IPS-15b (cell line): ENCODE measurements around the gene DAGLB.
"Not testable (repeated sequence)": the region's sequence is repeated elsewhere in the genome, so short reads cannot be mapped to it uniquely, and the experiment has no call there.

Source experiments
- H3K27me3 ChIP-seq: one replicate; pipeline ENCODE4 v1.6.1; 2013; ENCODE audit warnings: low read length; ENCODE audit not compliant: control insufficient read depth, insufficient read depth
- H3K36me3 ChIP-seq: one replicate; pipeline ENCODE4 v1.6.1; 2013; ENCODE audit warnings: low read length; ENCODE audit not compliant: control insufficient read depth, insufficient read depth
- H3K4me1 ChIP-seq: one replicate; pipeline ENCODE4 v1.6.1; 2013; ENCODE audit warnings: mild to moderate bottlenecking, low read length; ENCODE audit not compliant: control insufficient read depth, insufficient read depth
- H3K4me3 ChIP-seq: one replicate; pipeline ENCODE4 v1.5.1; 2013; ENCODE audit warnings: low read depth, low read length
- H3K9ac ChIP-seq: one replicate; pipeline ENCODE4 v1.6.1; 2013; ENCODE audit warnings: low read depth, mild to moderate bottlenecking, low read length
- H3K9me3 ChIP-seq: one replicate; pipeline ENCODE4 v1.6.1; 2013; ENCODE audit warnings: mild to moderate bottlenecking, low read length; ENCODE audit not compliant: control insufficient read depth, insufficient read depth

DAGLB gene

DNA sequence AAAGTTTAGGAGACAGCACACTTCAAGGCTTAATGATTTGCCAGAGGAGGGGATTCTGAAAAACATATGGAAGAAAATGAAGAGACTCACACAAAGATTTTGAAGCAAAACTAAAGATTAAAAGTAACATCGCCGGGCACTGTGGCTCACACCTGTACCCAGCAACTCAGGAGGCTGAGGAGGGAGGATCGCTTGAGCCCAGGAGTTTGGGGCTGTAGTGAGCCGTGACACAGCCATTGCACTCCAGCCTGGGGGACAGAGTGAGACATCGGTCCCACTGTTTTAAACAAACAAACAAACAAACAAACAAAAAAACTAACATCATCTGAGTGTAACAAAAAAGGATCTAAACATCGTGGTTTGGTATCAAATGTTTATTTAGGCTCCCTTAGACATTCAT is 33.7 kb upstream of the DAGLB start:
- Histone ChIP-seq H3K9me3 (no peaks in the 10 kb centered on the region), H3K36me3 (peaks cover 3% of the 10 kb centered on the region), H3K4me3 (no peak overlapping the region), H3K4me1 (peaks cover 2% of the 10 kb centered on the region), H3K9ac (no peak overlapping the region), H3K27me3 (no peaks in the 10 kb centered on the region)

DNA sequence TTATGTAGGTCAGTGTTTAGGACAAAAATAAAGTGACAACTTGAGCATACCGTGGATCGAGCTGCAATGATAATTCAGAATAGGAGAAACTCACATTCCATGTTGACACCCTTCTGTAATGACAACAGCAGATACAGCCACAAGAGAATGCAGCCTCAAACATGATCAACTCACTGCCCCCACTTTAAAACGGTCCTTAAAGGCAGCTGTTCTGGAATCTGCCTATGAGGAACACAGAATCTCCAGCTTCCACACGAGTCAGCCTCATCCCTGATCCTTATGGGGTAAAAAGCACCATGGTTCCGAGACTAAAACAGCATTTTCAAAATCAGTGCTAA is 32.5 kb upstream of the DAGLB start:
- no peak overlapping the region for H3K4me3 ChIP-seq
- H3K27me3 ChIP-seq = no peaks in the 10 kb centered on the region
- H3K9ac ChIP-seq = no peak overlapping the region
- peaks cover 2% of the 10 kb centered on the region for H3K4me1 ChIP-seq
- no peaks in the 10 kb centered on the region for H3K9me3 ChIP-seq
- peaks cover 3% of the 10 kb centered on the region for H3K36me3 ChIP-seq

DNA sequence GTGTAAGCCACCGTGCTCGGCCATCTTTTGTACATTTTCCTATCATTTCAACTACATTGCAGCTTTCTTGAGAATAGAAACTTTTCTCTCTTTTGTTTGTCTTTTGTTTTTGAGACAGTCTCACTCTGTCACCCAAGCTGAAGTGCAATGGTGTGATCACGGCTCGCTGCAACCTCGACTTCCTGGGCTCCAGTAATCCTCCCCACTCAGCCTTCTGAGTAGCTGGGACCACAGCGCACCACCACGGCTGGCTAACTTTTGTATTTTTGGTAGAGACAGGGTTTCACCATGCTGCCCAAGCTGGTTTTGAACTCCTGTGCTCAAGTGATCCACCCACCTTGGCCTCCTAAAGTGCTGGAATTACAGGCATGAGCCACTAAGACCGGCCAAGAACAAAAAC is 31.3 kb upstream of the DAGLB start:
- H3K9me3 ChIP-seq = no peaks in the 10 kb centered on the region
- H3K36me3 ChIP-seq = peaks cover 3% of the 10 kb centered on the region
- no peak overlapping the region for H3K4me3 ChIP-seq
- H3K27me3 ChIP-seq = no peaks in the 10 kb centered on the region
- H3K9ac ChIP-seq = no peak overlapping the region
- H3K4me1 ChIP-seq = peaks cover 2% of the 10 kb centered on the region

DNA sequence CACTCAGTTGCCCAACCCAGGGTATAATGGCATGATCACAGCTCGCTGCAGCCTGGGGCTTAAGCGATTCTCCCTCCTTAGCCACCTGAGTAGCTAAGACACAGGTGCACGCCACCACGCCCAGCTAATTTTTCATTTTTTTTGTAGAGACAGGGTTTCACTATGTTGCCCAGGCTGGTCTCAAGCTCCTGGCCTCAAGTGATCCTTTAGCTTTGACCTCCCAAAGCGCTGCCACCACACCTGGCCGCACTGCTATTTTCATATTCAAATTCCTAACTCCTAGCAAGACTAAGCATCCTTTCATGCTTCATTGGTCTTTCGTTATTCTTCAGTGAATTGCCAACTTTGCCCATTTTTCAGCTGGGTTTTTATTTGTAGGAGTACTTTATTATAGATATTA is 30.4 kb upstream of the DAGLB start:
- Histone ChIP-seq H3K9ac (no peak overlapping the region), H3K9me3 (no peaks in the 10 kb centered on the region), H3K36me3 (peaks cover 3% of the 10 kb centered on the region), H3K4me1 (peaks cover 2% of the 10 kb centered on the region), H3K27me3 (no peaks in the 10 kb centered on the region), H3K4me3 (no peak overlapping the region)

DNA sequence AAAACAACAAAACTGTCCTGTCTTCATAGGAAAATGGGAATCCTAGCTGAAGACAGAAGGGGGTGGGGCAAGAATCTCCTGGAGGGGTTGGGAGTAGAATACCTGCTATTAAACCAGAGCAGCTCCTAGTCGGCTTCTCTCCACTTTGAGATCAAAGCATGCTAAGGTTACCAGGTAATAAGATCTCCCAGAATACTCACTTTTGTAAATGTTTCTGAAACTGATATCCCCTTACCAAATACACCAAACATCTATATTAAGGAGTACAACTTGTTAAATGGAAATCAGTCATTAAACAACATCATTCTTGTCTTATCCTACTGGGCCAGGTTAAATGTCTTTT is 29.5 kb upstream of the DAGLB start:
- Histone ChIP-seq H3K9ac (no peak overlapping the region), H3K4me1 (peaks cover 2% of the 10 kb centered on the region), H3K9me3 (no peaks in the 10 kb centered on the region), H3K4me3 (no peak overlapping the region), H3K27me3 (no peaks in the 10 kb centered on the region), H3K36me3 (peaks cover 3% of the 10 kb centered on the region)

DNA sequence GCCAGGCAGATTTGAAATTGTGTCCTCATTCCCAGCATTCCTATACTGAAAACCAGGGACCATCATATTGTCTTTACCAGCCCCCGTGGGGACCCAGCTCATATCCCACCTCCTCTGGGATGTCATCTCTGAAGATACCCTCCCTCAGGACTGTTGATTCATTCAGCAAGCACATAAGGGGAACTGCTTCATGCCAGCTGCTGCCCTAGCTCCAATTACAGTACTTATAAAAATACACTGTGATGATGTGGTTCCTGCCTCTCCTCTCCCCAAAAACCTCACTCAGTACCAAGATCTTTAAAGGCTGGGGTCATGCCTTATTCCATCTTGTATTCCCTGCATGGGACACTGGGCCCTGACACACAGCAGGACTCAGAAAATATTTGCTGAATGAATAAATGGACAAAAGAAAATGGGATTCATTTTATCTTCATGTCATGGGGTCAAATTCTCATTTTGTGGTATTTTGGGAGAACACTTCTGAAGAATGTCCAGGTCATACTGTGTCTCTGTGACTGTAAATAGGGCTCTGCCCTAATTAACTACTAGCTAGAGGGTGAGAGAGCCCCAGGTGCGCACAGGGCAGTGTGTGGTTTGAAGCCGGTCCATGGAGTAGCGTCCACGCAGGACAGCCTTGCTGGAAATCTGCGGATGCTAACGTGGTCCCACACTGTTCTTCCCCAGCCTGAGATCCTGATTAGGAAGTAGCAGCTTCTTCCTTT is 29.0 kb upstream of the DAGLB start:
- H3K36me3 ChIP-seq = peaks cover 3% of the 10 kb centered on the region
- no peak overlapping the region for H3K9ac ChIP-seq
- H3K27me3 ChIP-seq = no peaks in the 10 kb centered on the region
- no peaks in the 10 kb centered on the region for H3K9me3 ChIP-seq
- no peak overlapping the region for H3K4me3 ChIP-seq
- H3K4me1 ChIP-seq = peaks cover 2% of the 10 kb centered on the region

DNA sequence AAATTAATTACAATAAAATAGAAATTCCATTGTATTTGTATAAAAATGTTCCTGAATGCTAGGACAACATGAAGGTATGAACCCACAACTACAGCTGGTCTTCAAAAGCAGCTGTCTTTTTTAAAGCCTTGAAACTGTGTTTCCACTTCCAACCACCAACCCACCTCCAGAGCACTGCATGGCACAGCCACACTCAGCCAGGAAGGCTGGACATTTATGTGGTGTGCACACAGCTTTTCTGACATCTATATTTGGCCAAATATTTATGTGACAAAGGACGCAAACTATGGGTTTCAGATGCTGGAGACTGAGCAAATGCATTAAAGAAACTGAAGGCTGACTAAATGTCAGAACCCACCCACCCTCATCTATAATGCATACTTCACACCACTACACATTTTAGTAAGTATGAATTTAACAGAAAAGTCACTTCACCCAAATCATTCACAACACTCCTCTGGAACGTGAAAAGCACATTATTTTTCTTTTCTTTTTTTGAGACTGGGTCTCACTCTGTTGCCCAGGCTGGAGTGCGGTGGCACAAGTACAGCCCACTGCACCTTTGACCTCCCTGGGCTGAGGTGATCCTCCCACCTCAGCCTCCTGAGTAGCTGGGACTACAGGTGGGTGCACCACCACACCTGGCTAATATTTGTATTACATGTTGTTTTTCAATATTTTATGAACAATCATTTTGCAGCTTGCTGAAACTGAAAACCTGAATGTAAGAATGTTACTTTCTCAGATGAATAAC is 27.9 kb upstream of the DAGLB start:
- Histone ChIP-seq H3K4me1 (peaks cover 2% of the 10 kb centered on the region), H3K9ac (no peak overlapping the region), H3K4me3 (no peak overlapping the region), H3K36me3 (no peaks in the 10 kb centered on the region), H3K27me3 (no peaks in the 10 kb centered on the region), H3K9me3 (no peaks in the 10 kb centered on the region)

DNA sequence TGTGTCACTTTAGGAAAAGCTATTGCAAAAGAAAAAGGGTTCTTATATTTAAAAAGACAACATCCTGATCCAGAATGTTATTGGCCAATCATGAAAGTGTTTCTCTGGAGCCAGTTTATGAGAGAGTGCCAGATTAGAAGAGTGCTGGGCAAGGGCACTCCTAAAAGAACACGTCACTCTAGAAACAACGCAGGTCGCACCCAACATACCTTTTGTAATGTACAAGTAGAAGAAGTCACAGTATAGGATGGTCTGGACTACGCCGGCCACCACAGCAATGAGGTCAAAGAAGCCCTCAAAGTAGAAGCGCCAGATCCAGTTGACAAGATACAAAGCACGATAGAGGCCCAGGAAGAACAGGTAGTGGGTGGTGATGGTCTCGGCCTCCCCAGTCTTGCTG is 18.1 kb upstream of the DAGLB start:
- H3K36me3 ChIP-seq = peaks cover 47% of the 10 kb centered on the region
- H3K9me3 ChIP-seq = no peaks in the 10 kb centered on the region
- H3K9ac ChIP-seq = no peak overlapping the region
- H3K4me3 ChIP-seq = no peak overlapping the region
- no peaks in the 10 kb centered on the region for H3K4me1 ChIP-seq
- no peaks in the 10 kb centered on the region for H3K27me3 ChIP-seq

DNA sequence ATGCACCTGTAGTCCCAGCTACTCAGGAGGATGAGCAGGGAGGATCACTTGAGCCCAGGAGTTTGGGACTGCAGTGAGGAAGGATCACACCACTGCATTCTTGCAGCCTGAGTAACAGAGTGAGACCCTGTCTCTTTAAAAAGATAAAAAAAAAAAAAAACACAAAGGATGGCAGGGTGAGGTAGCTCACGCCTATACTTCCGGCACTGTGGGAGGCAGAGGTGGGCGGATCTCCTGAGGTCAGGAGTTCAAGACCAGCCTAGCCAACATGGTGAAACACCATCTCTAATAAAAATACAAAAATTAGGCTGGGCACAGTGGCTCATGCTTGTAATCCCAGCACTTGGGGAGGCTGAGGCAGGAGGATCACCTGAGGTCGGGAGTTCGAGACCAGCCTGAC is 15.9 kb upstream of the DAGLB start:
- H3K36me3 ChIP-seq = peaks cover 35% of the 10 kb centered on the region
- not testable (repeated sequence) for H3K27me3 ChIP-seq, H3K9ac ChIP-seq, H3K9me3 ChIP-seq, H3K4me1 ChIP-seq, H3K4me3 ChIP-seq

DNA sequence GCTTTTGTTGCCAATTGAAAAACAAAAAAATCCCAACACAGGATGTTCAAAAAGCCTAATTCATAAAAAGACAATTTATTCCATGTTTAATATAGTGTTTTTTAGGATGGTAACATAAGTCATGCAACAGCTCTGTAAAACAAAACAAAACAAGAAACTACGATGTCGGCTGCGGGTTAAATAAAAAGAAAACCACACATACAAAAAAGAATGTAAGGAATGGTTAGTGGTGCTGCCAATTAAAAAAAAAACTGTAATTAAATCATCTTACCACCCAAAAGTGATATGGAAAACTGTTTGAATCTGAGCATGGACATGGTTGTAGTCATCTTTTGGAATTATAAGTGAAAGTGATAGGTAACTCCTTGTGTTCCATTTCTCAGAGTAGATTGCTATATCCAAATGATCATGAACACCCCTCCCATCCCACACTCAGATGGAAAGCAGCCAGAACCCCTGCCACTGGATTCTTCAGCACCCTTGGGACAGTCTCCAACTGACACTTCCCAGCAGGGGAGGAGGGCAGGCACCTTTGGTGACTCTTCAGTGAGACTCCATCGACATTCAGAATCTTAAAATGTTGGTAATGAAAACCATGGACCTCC is 14.3 kb upstream of the DAGLB start:
- Histone ChIP-seq H3K36me3 (peaks cover 26% of the 10 kb centered on the region), H3K9me3 (no peaks in the 10 kb centered on the region), H3K27me3 (no peaks in the 10 kb centered on the region), H3K4me3 (no peak overlapping the region), H3K4me1 (no peaks in the 10 kb centered on the region), H3K9ac (no peak overlapping the region)

DNA sequence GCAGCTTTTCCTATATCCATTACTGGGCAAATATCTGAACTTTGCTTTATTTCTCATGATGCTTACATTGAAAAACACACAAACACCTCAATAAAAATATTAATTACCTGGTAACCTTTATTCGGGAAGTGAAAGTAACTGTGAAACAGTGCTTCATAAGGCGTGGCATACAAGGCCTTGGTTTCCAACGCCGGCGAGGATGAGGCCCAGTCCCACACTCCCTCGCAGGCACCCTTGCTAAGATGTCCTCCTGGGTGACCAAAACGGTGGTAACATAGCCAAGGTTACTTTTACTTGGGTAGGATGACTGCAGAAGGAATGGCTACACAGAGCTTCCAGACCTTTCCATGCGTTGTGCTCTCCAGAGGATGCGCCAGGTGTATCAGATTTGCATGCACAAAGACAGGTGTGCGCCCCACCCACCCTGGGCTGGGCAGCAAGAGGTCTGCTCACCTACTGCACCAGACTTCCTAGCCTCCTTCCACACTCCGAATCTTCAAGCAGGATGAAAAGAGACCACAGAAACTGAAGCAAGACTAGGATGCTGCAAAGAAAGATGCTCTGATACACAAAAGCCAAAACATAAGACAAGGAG is 13.3 kb upstream of the DAGLB start:
- H3K4me1 ChIP-seq = no peaks in the 10 kb centered on the region
- no peak overlapping the region for H3K9ac ChIP-seq
- no peak overlapping the region for H3K4me3 ChIP-seq
- H3K36me3 ChIP-seq = peaks cover 17% of the 10 kb centered on the region
- H3K9me3 ChIP-seq = no peaks in the 10 kb centered on the region
- no peaks in the 10 kb centered on the region for H3K27me3 ChIP-seq

DNA sequence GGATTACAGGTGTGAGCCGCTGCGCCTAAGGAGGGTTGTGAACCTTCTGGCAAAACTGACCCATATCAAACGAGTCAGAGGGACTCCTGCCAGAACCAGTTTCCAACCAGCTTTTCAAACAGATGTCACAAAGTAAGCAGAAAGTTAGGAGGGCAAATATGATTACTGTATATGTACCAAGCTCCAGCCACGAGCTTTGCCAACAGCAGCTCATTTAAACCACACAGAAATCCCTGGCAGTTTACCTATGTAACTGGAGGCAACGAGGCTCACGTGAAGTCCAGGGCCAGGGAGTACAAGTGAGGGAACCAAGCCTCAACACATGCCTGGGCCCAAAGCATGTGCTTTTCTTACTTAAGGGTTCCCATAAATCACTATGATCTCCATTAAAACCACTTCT is 12.5 kb upstream of the DAGLB start:
- peaks cover 10% of the 10 kb centered on the region for H3K36me3 ChIP-seq
- no peak overlapping the region for H3K9ac ChIP-seq
- no peaks in the 10 kb centered on the region for H3K9me3 ChIP-seq
- no peaks in the 10 kb centered on the region for H3K4me1 ChIP-seq
- no peaks in the 10 kb centered on the region for H3K27me3 ChIP-seq
- H3K4me3 ChIP-seq = no peak overlapping the region
